Measurements from ENCODE around the gene GPX5. TPM values are rescaled to one million over a fixed set of nuclear protein-coding genes. Genes with fewer than 3 reads are reported as not detected.

GPX5 gene
- total RNA-seq, 3 donors from 2014 or later (not counting 1 experiment from before 2014, with no cell fraction given), result not detected

- no peaks in the 10 kb centered on the region for H3K4me1 ChIP-seq (ENCODE audit: control insufficient read depth, insufficient read depth, low read length)
- Mint-ChIP-seq H3K27ac (no peak overlapping the region), H3K4me3 (no peak overlapping the region), H3K27me3 (ENCODE audit: low read depth in 2 of 2) (peaks cover 13 to 14% of the 10 kb centered on the region in 2 donors), H3K36me3 (no peaks in the 10 kb centered on the region), H3K4me1 (no peaks in the 10 kb centered on the region), H3K9me3 (no peaks in the 10 kb centered on the region)
- no peaks in the 10 kb centered on the region for H3K36me3 ChIP-seq (ENCODE audit: control insufficient read depth, insufficient read depth, low read length)
- TF ChIP-seq CTCF (IDR thresholded peaks at IDR 0.05), result no peak
- ATAC-seq (no peak), DNase-seq (no peak)
- peaks cover 5% of the 10 kb centered on the region for H3K27me3 ChIP-seq (ENCODE audit: control insufficient read depth, insufficient read depth, low read length)
- 74% methylated on average over 3 of the region's 3 CpGs for WGBS (ENCODE audit: insufficient coverage)
- no peak overlapping the region for H3K27ac ChIP-seq (ENCODE audit: low read length)
- H3K4me3 ChIP-seq (ENCODE audit: low read length), result no peak overlapping the region
- intact Hi-C loops (cut with micrococcal nuclease), result no loop called here
- no peaks in the 10 kb centered on the region for H3K9me3 ChIP-seq (ENCODE audit: control insufficient read depth, insufficient read depth, low read length)
Observed at GRCh38 chr6:28558629-28559028, 32.9 kb downstream of the GPX5 start.

- Mint-ChIP-seq H3K4me1 (no peaks in the 10 kb centered on the region), H3K36me3 (no peaks in the 10 kb centered on the region), H3K27me3 (ENCODE audit: low read depth in 2 of 2) (peaks cover 10 to 19% of the 10 kb centered on the region in 2 donors), H3K9me3 (peaks cover 0 to 2% of the 10 kb centered on the region in 2 donors), H3K4me3 (no peak overlapping the region), H3K27ac (no peak overlapping the region)
- intact Hi-C loops (cut with micrococcal nuclease), result no loop called here
- H3K4me1 ChIP-seq (ENCODE audit: control insufficient read depth, insufficient read depth, low read length), result no peaks in the 10 kb centered on the region
- 100% methylated on average over 1 of the region's 3 CpGs for WGBS (ENCODE audit: insufficient coverage)
- no peaks in the 10 kb centered on the region for H3K9me3 ChIP-seq (ENCODE audit: control insufficient read depth, insufficient read depth, low read length)
- ATAC-seq (no peak), DNase-seq (no peak)
- no peak overlapping the region for H3K27ac ChIP-seq (ENCODE audit: low read length)
- peaks cover 8% of the 10 kb centered on the region for H3K27me3 ChIP-seq (ENCODE audit: control insufficient read depth, insufficient read depth, low read length)
- no peaks in the 10 kb centered on the region for H3K36me3 ChIP-seq (ENCODE audit: control insufficient read depth, insufficient read depth, low read length)
- no peak overlapping the region for H3K4me3 ChIP-seq (ENCODE audit: low read length)
- no peak for TF ChIP-seq CTCF (IDR thresholded peaks at IDR 0.05)
Observed at GRCh38 chr6:28563430-28564095, 37.9 kb downstream of the GPX5 start.

- Histone ChIP-seq H3K27me3 (ENCODE audit: control insufficient read depth, insufficient read depth, low read length) (peaks cover 15% of the 10 kb centered on the region), H3K36me3 (ENCODE audit: control insufficient read depth, insufficient read depth, low read length) (no peaks in the 10 kb centered on the region), H3K9me3 (ENCODE audit: control insufficient read depth, insufficient read depth, low read length) (no peaks in the 10 kb centered on the region), H3K27ac (ENCODE audit: low read length) (no peak overlapping the region), H3K4me1 (ENCODE audit: control insufficient read depth, insufficient read depth, low read length) (no peaks in the 10 kb centered on the region), H3K4me3 (ENCODE audit: low read length) (no peak overlapping the region)
- no peak for ATAC-seq
- intact Hi-C loops (cut with micrococcal nuclease), result no loop called here
- Mint-ChIP-seq H3K36me3 (no peaks in the 10 kb centered on the region), H3K4me3 (no peak overlapping the region), H3K9me3 (peaks cover 0 to 2% of the 10 kb centered on the region in 2 donors), H3K27me3 (ENCODE audit: low read depth in 2 of 2) (peaks cover 13 to 28% of the 10 kb centered on the region in 2 donors), H3K27ac (no peak overlapping the region), H3K4me1 (no peaks in the 10 kb centered on the region)
- no peak for TF ChIP-seq CTCF (IDR thresholded peaks at IDR 0.05)
- DNase-seq, result no peak
- WGBS (ENCODE audit: insufficient coverage), result 58% methylated on average over 7 of the region's 7 CpGs
Observed at GRCh38 chr6:28565823-28566526, 40.3 kb downstream of the GPX5 start.
